ENCODE results near the gene CAPRIN1.
"Not testable (repeated sequence)": the region's sequence is repeated elsewhere in the genome, so short reads cannot be mapped to it uniquely, and the experiment has no call there.

CAPRIN1 gene

DNA sequence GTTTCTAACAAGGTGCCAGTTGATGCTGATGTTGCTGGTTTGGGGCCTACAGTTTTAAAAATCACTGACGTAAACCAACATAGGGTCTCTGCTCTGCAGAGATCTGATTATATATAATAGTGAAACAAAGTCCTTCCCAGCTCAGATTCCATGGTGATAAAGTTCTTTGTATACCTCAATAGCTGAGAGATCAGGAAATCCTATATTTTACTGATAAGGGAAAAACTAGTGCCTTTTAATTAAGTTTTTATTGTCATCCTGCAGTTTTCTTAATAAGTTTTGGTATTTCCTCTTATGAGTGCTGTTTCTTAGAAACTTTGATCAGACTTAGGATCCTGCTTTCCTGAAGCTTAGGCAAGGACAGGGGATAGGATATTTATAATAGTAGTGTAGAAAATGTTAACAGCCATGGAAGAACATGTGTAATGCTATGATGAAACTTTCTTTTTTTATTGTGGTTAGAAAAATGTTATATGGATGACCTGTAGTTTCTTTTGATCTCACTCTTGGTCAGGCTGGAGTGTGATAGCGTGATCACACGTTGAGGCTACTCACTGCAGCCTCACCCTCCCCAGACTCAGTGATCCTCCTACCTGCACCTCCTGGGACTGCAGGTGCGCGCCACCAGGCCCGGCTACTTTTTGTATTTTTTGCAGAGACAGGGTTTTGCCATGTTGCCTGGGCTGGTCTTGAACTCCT, 14.1 kb downstream of the CAPRIN1 start:
- no peak for DNase-seq (ENCODE audit: extremely low read depth, low read depth)
- TF ChIP-seq, protein P1, sequence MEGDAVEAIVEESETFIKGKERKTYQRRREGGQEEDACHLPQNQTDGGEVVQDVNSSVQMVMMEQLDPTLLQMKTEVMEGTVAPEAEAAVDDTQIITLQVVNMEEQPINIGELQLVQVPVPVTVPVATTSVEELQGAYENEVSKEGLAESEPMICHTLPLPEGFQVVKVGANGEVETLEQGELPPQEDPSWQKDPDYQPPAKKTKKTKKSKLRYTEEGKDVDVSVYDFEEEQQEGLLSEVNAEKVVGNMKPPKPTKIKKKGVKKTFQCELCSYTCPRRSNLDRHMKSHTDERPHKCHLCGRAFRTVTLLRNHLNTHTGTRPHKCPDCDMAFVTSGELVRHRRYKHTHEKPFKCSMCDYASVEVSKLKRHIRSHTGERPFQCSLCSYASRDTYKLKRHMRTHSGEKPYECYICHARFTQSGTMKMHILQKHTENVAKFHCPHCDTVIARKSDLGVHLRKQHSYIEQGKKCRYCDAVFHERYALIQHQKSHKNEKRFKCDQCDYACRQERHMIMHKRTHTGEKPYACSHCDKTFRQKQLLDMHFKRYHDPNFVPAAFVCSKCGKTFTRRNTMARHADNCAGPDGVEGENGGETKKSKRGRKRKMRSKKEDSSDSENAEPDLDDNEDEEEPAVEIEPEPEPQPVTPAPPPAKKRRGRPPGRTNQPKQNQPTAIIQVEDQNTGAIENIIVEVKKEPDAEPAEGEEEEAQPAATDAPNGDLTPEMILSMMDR (IDR thresholded peaks at IDR 0.05; ENCODE audit: low read depth, low read length), result no peak

DNA sequence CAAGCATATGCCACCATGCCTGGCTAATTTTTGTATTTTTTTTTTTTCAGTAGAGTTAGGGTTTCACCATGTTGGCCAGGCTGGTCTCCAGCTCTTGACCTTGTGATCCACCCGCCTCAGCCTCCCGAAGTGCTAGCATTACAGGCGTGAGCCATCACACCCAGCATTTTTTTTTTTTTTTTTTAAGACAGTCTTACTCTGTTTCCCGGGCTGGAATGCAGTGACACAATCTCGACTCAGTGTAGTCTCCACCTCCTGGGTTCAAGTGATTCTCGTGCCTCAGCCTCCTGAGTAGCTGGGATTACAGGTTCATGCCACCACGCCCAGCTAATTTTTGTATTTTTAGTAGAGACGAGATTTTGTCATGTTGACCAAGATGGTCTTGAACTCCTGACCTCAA, 15.2 kb downstream of the CAPRIN1 start:
- not testable (repeated sequence) for DNase-seq (ENCODE audit: extremely low read depth, low read depth)

DNA sequence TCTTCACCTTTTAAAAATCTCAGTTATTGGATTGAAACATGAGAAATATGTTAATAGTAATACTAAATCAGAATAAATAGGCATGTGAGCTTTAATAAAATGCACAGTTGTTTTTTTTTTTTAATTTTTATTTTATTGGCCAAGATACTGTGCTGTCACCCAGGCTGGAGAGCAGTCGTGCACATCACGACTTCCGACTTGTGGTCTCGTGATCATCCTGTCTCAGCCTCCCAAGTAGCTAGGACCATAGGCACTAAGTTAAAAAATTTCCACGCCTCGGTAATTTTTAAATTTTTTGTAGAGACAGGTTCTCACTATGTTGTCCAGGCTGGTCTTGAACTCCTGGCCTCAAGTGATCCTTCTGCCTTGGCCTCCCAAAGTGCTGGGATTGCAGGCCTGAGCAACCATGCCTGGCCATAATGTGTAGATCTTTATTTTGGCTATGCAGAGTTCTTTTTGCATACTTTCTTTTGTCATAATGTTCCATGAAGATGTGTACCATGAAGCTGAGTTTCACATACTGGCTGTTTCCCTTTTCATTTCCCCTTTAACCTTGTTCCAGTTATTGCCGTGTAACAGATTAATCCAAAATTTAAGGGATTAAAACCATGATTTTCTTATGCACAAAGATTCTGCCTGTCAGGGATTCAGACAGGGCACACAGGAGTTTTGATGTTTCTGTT, 16.0 kb downstream of the CAPRIN1 start:
- DNase-seq (ENCODE audit: extremely low read depth, low read depth), result no peak

DNA sequence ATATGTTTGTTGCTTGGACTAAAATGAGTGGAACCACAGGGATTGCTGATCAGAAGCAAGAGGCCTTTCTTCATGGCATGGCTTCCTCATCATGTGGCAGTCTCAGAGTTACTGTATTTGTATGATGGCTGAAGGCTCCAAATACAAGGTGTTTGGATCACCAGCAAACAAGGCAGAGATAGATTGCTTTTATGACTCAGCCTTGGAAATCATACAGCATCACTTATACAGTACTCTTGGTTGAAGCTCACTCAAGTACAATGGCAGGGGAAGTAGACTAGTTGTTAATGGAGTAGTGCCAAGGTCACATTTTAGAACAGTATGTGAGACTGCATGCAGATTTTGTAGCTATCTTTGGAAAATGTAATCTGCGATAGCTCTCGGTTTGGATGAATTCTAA, 16.6 kb downstream of the CAPRIN1 start:
- no peak for DNase-seq (ENCODE audit: extremely low read depth, low read depth)

More for the DNA sequence above, 16.0 kb downstream of the CAPRIN1 start:
- TF ChIP-seq, protein P1 (IDR thresholded peaks at IDR 0.05; ENCODE audit: low read depth, low read length), result no peak

DNA sequence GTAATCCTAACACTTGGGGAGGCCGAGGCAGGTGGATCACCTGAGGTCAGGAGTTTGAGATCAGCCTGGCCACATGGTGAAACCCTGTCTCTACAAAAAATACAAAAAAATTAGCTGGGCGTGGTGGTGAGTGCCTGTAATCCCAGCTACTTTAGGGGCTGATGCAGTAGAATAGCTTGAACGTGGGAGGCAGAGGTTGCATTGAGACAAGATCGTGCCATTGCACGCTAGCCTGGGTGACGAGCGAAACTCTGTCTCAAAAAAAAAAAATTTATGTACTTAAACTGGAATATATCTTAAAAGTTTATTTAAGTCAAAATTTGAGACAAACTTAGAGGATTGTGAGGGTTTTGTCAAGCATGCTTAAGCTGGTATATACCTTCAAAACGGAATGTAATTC, 19.8 kb downstream of the CAPRIN1 start:
- DNase-seq (ENCODE audit: extremely low read depth, low read depth), result not testable (repeated sequence)

More for the DNA sequence above, 16.6 kb downstream of the CAPRIN1 start:
- TF ChIP-seq, protein P1 (IDR thresholded peaks at IDR 0.05; ENCODE audit: low read depth, low read length), result no peak

DNA sequence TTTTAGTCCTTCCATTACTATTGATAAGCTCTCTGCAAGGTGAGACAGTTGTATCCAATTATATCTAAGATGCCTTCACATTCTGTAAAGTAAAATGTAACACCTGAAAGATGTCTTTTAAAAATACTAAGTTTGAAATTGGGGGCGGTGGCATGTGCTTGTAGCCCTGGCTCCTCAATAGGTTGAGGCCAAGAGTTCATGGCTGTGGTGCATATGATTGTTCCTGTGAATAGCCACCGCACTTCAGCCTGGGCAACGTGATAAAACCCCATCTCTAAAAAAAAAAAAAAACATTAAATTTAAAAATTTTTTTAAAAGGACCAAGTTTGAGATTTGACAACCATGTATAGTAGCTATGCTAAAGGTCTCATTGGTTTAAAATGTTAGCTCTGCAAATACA, 20.5 kb downstream of the CAPRIN1 start:
- no peak for DNase-seq (ENCODE audit: extremely low read depth, low read depth)
- TF ChIP-seq, protein P1 (IDR thresholded peaks at IDR 0.05; ENCODE audit: low read depth, low read length), result no peak

DNA sequence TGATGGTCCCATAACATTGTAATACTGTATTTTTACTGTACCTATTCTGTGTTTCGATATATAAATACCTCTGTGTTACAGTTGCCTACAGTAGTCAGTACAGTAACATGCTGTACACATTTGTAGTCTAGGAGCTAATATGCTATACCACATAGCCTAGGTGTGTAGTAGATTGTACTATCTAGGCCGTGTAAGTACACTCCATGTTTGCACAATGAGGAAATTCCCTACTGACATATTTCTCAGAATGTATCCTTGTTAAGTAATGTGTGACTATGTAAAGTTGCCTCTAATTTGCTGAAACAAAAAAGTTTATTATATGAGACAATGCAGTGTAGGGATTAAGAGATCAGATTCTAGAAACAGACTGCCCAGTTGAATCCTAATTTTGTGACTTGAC, 21.3 kb downstream of the CAPRIN1 start:
- no peak for DNase-seq (ENCODE audit: extremely low read depth, low read depth)
- TF ChIP-seq, protein P1 (IDR thresholded peaks at IDR 0.05; ENCODE audit: low read depth, low read length), result no peak

DNA sequence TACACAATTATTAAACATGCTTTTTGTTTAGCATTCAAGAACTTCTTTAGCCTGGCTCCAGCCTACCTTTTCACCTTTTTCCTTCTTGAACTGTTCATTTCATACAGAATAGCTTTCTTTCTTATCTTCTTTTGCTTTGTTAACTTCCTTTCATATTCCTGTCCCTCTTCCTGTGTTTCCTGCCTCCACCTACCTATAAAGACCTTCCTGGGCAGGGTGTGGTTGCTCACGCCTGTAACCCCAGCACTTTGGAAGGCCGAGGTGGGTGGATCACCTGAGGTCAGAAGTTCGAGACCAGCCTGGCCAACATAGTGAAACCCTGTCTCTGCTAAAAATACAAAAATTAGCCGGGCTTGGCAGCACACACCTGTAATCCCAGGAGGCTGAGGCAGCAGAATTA, 22.9 kb downstream of the CAPRIN1 start:
- TF ChIP-seq, protein P1 (IDR thresholded peaks at IDR 0.05; ENCODE audit: low read depth, low read length), result no peak
- no peak for DNase-seq (ENCODE audit: extremely low read depth, low read depth)

Measured in AG09319 (cell line).